Gastrocnemius medialis (tissue), 4 donors: ENCODE results near the gene RTN4RL1. TPM values are rescaled to one million over a fixed set of nuclear protein-coding genes. Genes with fewer than 3 reads are reported as not detected.

Experiments
- ATAC-seq, 2 donors: fragments of 150-250 bp; one replicate each; pipeline ENCODE4 v1.9.1; 2016
- DNase-seq, 2 donors: peaks; one replicate each; pipeline ENCODE4 v3.0.0-alpha.2; 2019
- H3K27ac ChIP-seq, 4 donors: fragments of 200-600 bp; sonication (generic); 1 replicate in 1 of 4; 2 replicates in 3 of 4; pipeline ENCODE4 v1.5.1; 2016 to 2018; ENCODE audit warnings: mild to moderate bottlenecking in 2 of 4, moderate library complexity in 1 of 4
- H3K27me3 ChIP-seq, 3 donors: fragments of 200-600 bp; sonication (generic) in 2 of 3; 1 replicate in 1 of 3; 2 replicates in 2 of 3; pipeline versions ENCODE4 v1.5.1 to v1.6.0; 2016 to 2019; ENCODE audit warnings: mild to moderate bottlenecking in 1 of 3, moderate library complexity in 1 of 3
- H3K36me3 ChIP-seq, 2 donors: fragments of 200-600 bp; sonication (generic) in 1 of 2; one replicate each; pipeline ENCODE4 v1.5.1; 2017 to 2018
- H3K4me1 ChIP-seq, 2 donors: fragments of 200-600 bp; sonication (generic) in 1 of 2; one replicate each; pipeline ENCODE4 v1.5.1; 2016 to 2017; ENCODE audit warnings: mild to moderate bottlenecking in 2 of 2
- H3K4me3 ChIP-seq, 4 donors: fragments of 200-600 bp; sonication (generic) in 3 of 4; 1 replicate in 1 of 4; 2 replicates in 3 of 4; pipeline ENCODE4 v1.5.1; 2016 to 2019; ENCODE audit warnings: mild to moderate bottlenecking in 2 of 4
- H3K9me3 ChIP-seq, 3 donors: fragments of 200-600 bp; sonication (generic) in 2 of 3; 1 replicate in 1 of 3; 2 replicates in 2 of 3; pipeline ENCODE4 v1.5.1; 2016 to 2019
- CTCF ChIP-seq, 5 experiments: fragments of 450-650 bp in 3 of 5; fragments of 200-600 bp in 2 of 5; sonication (generic) in 2 of 5; IDR thresholded peaks in 4 of 5; conservative IDR thresholded peaks in 1 of 5; 1 replicate in 4 of 5; 2 replicates in 1 of 5; pipeline ENCODE4 v1.5.1; 2016 to 2019; ENCODE audit warnings: antibody characterized with exemption in 5 of 5, mild to moderate bottlenecking in 3 of 5, moderate library complexity in 3 of 5
- POLR2A ChIP-seq, 2 donors: fragments of 450-650 bp; IDR thresholded peaks; one replicate each; pipeline ENCODE4 v1.6.1; 2017; ENCODE audit warnings: antibody characterized with exemption in 2 of 2, mild to moderate bottlenecking in 2 of 2, moderate library complexity in 2 of 2
- in situ Hi-C, 4 donors: fragments of 200-750 bp; cut with MboI; loops; one replicate each; pipeline versions ENCODE4 v1.15.0 to v1.8.0; 2017; ENCODE audit warnings: low sequenced_read_pairs in 4 of 4
- intact Hi-C: fragments of 100-400 bp; cut with DNase I; formaldehyde crosslinking; loops from one replicate; pipeline ENCODE4 v1.15.1; 2023; ENCODE audit warnings: low total_unique reads
- total RNA-seq, 4 donors: library from RNA; depleted of rRNA; stranded (reverse); fragments of >200 nt; gene quantifications; one replicate each; pipeline versions ENCODE4 v1.1.0 to v1.2.3, GENCODE V29; 2016

RTN4RL1 gene
- total RNA-seq, 4 donors from 2014 or later = 0.31 to 1.7 (median 1.2) TPM

GRCh38 chr17:1980665-1981250, 44.4 kb downstream of the RTN4RL1 start:
- intact Hi-C loops (no loop called here), in situ Hi-C loops (no loop called here)
- no peak overlapping the region for H3K27ac ChIP-seq
- ATAC-seq = no peak
- no peak for DNase-seq
- no peak overlapping the region for H3K4me3 ChIP-seq
- no peaks in the 10 kb centered on the region for H3K9me3 ChIP-seq
- no peaks in the 10 kb centered on the region for H3K36me3 ChIP-seq
- H3K27me3 ChIP-seq = peaks cover 7 to 21% (median 13%) of the 10 kb centered on the region in 3 donors
- peaks cover 0 to 5% of the 10 kb centered on the region in 2 donors for H3K4me1 ChIP-seq
- TF ChIP-seq CTCF (IDR thresholded peaks at IDR 0.05 in 4 of 5, conservative IDR thresholded peaks at IDR 0.05 in 1 of 5) (no peak), POLR2A (IDR thresholded peaks at IDR 0.05) (no peak)

- DNase-seq (no peak), ATAC-seq (no peak)
- H3K27ac ChIP-seq = no peak overlapping the region
- H3K4me3 ChIP-seq = no peak overlapping the region
- H3K9me3 ChIP-seq = no peaks in the 10 kb centered on the region
- no peaks in the 10 kb centered on the region for H3K36me3 ChIP-seq
- H3K27me3 ChIP-seq = peaks cover 7 to 21% (median 13%) of the 10 kb centered on the region in 3 donors
- H3K4me1 ChIP-seq = peaks cover 0 to 5% of the 10 kb centered on the region in 2 donors
- in situ Hi-C loops = no loop called here
- intact Hi-C loops = no loop called here
- no peak for TF ChIP-seq CTCF (IDR thresholded peaks at IDR 0.05 in 4 of 5, conservative IDR thresholded peaks at IDR 0.05 in 1 of 5)
- no peak for TF ChIP-seq POLR2A (IDR thresholded peaks at IDR 0.05)
Measured at GRCh38 chr17:1979182-1979985, 45.8 kb downstream of the RTN4RL1 start.

GRCh38 chr17:1978396-1978949, 46.7 kb downstream of the RTN4RL1 start:
- DNase-seq (no peak), ATAC-seq (no peak)
- Histone ChIP-seq H3K27ac (no peak overlapping the region), H3K9me3 (no peaks in the 10 kb centered on the region), H3K4me1 (peaks cover 0 to 5% of the 10 kb centered on the region in 2 donors), H3K36me3 (no peaks in the 10 kb centered on the region), H3K27me3 (peaks cover 7 to 21% (median 13%) of the 10 kb centered on the region in 3 donors), H3K4me3 (no peak overlapping the region)
- intact Hi-C loops (no loop called here), in situ Hi-C loops (no loop called here)
- TF ChIP-seq CTCF (IDR thresholded peaks at IDR 0.05 in 4 of 5, conservative IDR thresholded peaks at IDR 0.05 in 1 of 5) = no peak
- no peak for TF ChIP-seq POLR2A (IDR thresholded peaks at IDR 0.05)

- peaks cover 4 to 10% of the 10 kb centered on the region in 2 donors for H3K4me1 ChIP-seq
- no peak overlapping the region for H3K4me3 ChIP-seq
- in situ Hi-C loops = no loop called here
- no peaks in the 10 kb centered on the region for H3K9me3 ChIP-seq
- no peak overlapping the region for H3K27ac ChIP-seq
- no peak for ATAC-seq
- DNase-seq = no peak
- H3K36me3 ChIP-seq = no peaks in the 10 kb centered on the region
- no peak for TF ChIP-seq CTCF (IDR thresholded peaks at IDR 0.05 in 4 of 5, conservative IDR thresholded peaks at IDR 0.05 in 1 of 5)
- no peak for TF ChIP-seq POLR2A (IDR thresholded peaks at IDR 0.05)
- peaks cover 7 to 21% (median 13%) of the 10 kb centered on the region in 3 donors for H3K27me3 ChIP-seq
- intact Hi-C loops = no loop called here
Measured at GRCh38 chr17:1977583-1978395, 47.3 kb downstream of the RTN4RL1 start.
